ENCODE data around the gene TCERG1. TPM values are rescaled to one million over a fixed set of nuclear protein-coding genes. Genes with fewer than 3 reads are reported as not detected.

Gene TCERG1
- 41.3 TPM for polyA plus RNA-seq

DNA sequence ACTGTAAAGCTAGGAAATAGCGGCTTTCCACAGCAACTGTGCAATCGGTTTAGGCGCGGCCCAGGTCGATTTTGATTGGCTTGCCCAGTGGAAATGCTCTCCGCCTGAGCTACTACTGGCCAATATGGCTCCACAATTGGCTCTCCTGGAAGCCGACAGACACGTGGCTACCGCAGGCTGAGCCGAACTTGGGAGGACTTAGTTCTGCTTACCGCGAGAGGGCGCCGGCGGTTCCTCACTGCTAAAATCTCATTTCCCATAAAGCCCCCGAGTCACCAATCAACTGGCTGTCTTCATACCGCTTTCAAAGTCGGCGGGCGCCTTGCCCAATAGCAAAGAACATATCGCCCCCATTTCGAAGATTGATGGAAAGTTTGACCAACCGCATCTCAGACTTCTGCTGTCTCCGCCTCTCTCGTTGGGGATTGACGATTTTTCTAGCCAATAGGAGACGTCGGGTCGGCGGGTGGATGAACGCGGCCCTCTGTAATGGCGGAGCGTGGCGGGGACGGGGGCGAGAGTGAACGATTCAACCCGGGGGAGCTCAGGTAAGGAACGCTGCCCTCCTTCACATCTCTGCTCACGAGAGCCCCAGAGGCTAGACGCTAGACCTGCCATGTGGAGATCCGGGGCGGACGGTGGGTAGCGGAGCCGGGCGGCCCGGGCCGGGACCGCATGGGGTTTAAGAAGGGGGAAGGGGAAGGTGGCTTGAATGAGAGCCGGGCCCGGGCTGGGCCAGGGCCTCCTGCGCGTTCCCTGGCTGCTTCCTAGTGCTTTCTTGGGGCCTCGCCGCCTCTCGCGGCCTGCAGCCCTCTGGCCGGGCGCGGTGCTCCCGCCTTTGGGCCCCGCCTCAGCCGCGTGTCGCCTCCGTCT lies at the start of gene TCERG1:
Gene TCERG1 (plus strand): TSS at position 473 of the 873 bp plus-strand sequence. CDS start 17 bp downstream, at position 490.
- Mint-ChIP-seq H3K27ac (peak within 1 kb of the TSS; percentile 87 to 99 (median 99)), H3K4me1 (peaks cover 29 to 33% (median 32%) of the 10 kb centered on the region in 3 donors), H3K27me3 (no peaks in the 10 kb centered on the region), H3K9me3 (no peaks in the 10 kb centered on the region), H3K4me3 (peak within 1 kb of the TSS; percentile 90 to 100 (median 98)), H3K36me3 (peaks cover 2% of the 10 kb centered on the region)

DNA sequence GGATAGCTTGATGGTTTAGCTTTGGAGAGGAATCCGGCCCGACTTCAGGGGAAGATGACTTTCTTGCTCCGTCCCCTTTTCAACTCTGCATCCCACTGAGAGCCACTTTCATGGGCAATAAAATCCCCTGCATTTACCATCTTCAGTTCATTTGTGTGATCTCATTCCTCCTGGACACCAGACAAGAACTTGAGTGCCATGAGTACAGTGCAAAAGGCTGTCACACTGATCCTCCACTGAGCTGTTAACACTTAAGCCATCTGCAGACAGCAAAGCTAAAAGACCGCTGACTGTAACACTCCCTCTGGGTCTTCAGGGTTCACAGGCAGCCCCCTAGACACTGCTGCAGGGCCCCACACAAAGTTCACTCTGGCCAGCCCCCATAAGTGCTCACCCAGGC lies 48.3 kb upstream of the TCERG1 start:
- H3K36me3 Mint-ChIP-seq, result peaks cover 1% of the 10 kb centered on the region
- H3K4me1 Mint-ChIP-seq, result no peaks in the 10 kb centered on the region
- H3K27ac Mint-ChIP-seq, result no peak overlapping the region
- H3K27me3 Mint-ChIP-seq, result peaks cover 22% of the 10 kb centered on the region
- H3K9me3 Mint-ChIP-seq, result no peaks in the 10 kb centered on the region
- H3K4me3 Mint-ChIP-seq, result no peak overlapping the region

- Mint-ChIP-seq H3K27me3 (peaks cover 20% of the 10 kb centered on the region), H3K36me3 (peaks cover 1% of the 10 kb centered on the region), H3K9me3 (no peaks in the 10 kb centered on the region), H3K4me3 (no peak overlapping the region), H3K4me1 (no peaks in the 10 kb centered on the region), H3K27ac (no peak overlapping the region)
These were observed 47.7 kb upstream of the TCERG1 start for GRCh38 chr5:146399481-146399880.

DNA sequence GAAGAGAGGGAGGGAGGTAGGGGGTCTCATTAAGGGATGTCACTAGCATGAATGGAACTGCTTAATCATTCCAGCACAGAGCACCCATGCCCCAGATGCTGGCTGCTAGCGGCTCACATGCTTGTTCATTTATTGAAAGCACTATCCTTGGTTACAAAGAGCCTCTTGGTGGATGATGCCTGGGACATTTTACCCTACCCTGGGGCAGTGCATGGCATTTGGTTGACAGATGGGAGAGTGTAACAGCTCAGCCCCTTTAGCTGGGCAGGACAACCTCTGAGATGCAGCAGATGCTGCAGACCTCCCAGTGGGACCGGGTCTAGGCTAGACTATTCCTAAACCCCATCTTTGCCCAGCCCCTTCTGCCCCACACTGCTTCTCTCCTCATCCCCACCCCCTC lies 46.9 kb upstream of the TCERG1 start:
- no peaks in the 10 kb centered on the region for H3K9me3 Mint-ChIP-seq
- H3K36me3 Mint-ChIP-seq, result peaks cover 1% of the 10 kb centered on the region
- H3K4me3 Mint-ChIP-seq, result no peak overlapping the region
- H3K27ac Mint-ChIP-seq, result no peak overlapping the region
- H3K27me3 Mint-ChIP-seq, result peaks cover 15% of the 10 kb centered on the region
- no peaks in the 10 kb centered on the region for H3K4me1 Mint-ChIP-seq

- peaks cover 0 to 2% (median 0%) of the 10 kb centered on the region in 3 donors for H3K9me3 Mint-ChIP-seq
These were observed 46.1 kb upstream of the TCERG1 start for GRCh38 chr5:146401021-146401420.

GRCh38 chr5:146402949-146403348 lies 44.2 kb upstream of the TCERG1 start:
- Mint-ChIP-seq H3K4me3 (no peak overlapping the region), H3K27me3 (peaks cover 16% of the 10 kb centered on the region), H3K36me3 (no peaks in the 10 kb centered on the region), H3K9me3 (peaks cover 0 to 2% (median 0%) of the 10 kb centered on the region in 3 donors), H3K4me1 (no peaks in the 10 kb centered on the region), H3K27ac (no peak overlapping the region)

More at GRCh38 chr5:146401021-146401420, 46.1 kb upstream of the TCERG1 start:
- Mint-ChIP-seq H3K27me3 (peaks cover 16% of the 10 kb centered on the region), H3K36me3 (peaks cover 1% of the 10 kb centered on the region), H3K4me1 (no peaks in the 10 kb centered on the region), H3K27ac (no peak overlapping the region), H3K4me3 (no peak overlapping the region)

DNA sequence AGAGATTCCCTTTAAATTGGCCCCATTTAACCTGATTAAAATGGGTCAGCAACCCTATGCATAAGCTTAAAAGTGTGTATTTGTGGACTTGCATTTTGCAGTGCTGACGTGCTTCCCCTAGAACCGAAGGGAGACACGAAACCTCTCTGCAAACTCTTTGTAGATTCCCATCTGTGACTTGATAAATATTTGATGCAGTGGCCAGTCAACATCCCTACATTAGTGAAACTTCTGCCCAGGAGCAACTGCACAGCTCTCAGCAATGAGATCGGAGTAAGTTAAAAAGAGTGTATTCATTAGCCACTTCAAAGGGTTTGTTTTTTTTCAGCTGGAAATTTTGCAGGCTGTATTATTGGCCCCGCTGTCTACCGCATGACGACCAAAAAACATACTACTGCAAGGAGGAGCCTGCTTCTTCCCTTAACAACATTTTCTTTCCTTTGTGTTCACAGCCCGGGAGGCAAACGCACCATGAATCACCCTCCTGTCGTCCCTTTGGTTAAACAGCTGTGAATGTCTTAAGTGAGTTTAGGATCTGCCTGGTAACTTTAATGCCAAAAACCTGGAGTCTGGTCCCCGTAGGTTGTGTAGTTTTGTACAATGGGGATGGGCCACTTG lies 38.0 kb upstream of the TCERG1 start:
- Mint-ChIP-seq H3K36me3 (no peaks in the 10 kb centered on the region), H3K4me1 (no peaks in the 10 kb centered on the region), H3K9me3 (peaks cover 0 to 2% (median 0%) of the 10 kb centered on the region in 3 donors), H3K27ac (no peak overlapping the region), H3K4me3 (no peak overlapping the region), H3K27me3 (peaks cover 5% of the 10 kb centered on the region)

GRCh38 chr5:146410272-146410671 lies 36.9 kb upstream of the TCERG1 start:
- no peaks in the 10 kb centered on the region for H3K36me3 Mint-ChIP-seq
- H3K9me3 Mint-ChIP-seq, result peaks cover 0 to 2% (median 0%) of the 10 kb centered on the region in 3 donors
- no peaks in the 10 kb centered on the region for H3K4me1 Mint-ChIP-seq
- no peak overlapping the region for H3K27ac Mint-ChIP-seq
- no peak overlapping the region for H3K4me3 Mint-ChIP-seq
- H3K27me3 Mint-ChIP-seq, result peaks cover 5% of the 10 kb centered on the region

GRCh38 chr5:146419696-146420095 lies 27.4 kb upstream of the TCERG1 start:
- no peaks in the 10 kb centered on the region for H3K27me3 Mint-ChIP-seq
- H3K4me1 Mint-ChIP-seq, result no peaks in the 10 kb centered on the region
- H3K27ac Mint-ChIP-seq, result no peak overlapping the region
- peak overlapping the region in 1 of 4 donors; percentile 0 for H3K4me3 Mint-ChIP-seq
- no peaks in the 10 kb centered on the region for H3K36me3 Mint-ChIP-seq
- H3K9me3 Mint-ChIP-seq, result no peaks in the 10 kb centered on the region

DNA sequence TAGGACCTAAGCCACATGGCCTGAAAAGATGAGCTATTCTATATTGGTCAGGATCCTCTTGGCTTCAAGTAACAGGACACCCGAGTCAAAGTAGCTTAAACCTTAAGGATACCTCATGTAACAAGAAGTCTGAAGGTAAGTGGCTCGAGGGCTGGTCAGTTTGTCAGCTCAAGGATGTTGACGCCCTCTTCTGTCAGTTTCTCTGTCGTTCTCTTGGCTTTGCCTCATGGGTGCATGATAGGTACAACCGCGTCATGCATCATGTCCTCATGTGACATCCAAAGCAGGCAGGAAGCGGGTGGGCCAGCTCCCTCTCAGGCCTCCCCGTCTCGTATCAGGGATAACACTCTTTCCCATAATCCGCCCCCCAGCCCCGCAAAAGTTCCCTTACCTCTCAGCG lies 22.1 kb upstream of the TCERG1 start:
- no peak overlapping the region for H3K4me3 Mint-ChIP-seq
- H3K27ac Mint-ChIP-seq, result no peak overlapping the region
- peaks cover 8% of the 10 kb centered on the region for H3K27me3 Mint-ChIP-seq
- H3K36me3 Mint-ChIP-seq, result no peaks in the 10 kb centered on the region
- H3K9me3 Mint-ChIP-seq, result no peaks in the 10 kb centered on the region
- peaks cover 2 to 6% (median 3%) of the 10 kb centered on the region in 3 donors for H3K4me1 Mint-ChIP-seq

DNA sequence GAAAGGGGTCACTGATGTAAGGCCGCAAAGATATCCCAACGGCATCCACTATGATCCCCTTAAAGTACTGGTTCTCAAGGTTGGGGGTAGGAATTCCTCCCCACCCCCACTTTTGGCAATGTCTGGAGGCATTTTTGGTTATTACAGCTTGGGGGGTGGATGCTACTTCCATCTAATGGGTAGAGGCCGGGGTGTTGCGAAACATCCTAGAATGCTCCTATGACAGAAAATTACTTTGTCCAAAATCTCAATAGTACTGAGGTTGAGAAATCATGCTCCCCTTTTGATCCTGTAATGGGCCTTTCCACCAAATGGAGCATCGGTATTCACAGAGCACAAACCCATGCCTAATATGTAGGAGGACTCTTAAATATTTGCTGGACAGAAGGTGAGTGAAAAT lies 20.8 kb upstream of the TCERG1 start:
- Mint-ChIP-seq H3K36me3 (no peaks in the 10 kb centered on the region), H3K4me3 (no peak overlapping the region), H3K27me3 (peaks cover 12% of the 10 kb centered on the region), H3K27ac (no peak overlapping the region), H3K4me1 (peaks cover 2 to 6% (median 3%) of the 10 kb centered on the region in 3 donors), H3K9me3 (peaks cover 0 to 2% (median 0%) of the 10 kb centered on the region in 3 donors)

DNA sequence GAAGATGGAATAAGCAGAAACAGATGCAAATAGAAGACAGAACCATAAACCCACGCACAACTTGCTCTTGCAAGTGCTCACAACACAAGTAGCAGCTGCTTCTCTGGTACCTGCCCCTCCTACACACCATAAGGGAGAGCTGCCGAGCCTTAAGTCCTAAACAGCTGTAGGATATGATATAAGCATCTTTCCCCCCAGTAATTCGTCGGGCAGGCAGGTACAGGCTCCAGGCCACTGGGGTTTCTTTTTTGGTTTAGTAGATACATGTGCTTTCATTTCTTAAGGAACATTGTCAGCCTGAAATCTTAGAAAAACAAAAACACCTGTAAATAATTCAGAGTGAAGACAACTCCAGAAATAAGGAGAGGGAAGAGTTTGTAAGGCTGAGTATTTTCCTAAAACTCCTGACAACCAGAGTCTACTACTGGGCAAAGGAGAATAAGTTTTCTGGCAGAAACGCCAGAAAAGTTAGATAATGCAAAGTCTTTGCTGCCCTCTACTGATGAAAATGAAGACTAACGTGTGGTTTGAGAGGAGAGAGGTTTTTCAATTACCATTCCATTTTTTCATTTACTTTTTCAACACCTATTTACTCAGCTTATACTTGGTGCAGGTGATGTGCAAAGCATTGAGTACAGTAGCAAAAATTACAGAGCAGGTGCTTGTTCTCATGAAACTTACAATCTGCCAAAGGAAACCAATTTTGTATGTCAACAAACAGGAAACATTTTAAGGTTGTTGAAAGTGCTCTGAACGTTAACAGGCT lies 20.1 kb upstream of the TCERG1 start:
- no peaks in the 10 kb centered on the region for H3K36me3 Mint-ChIP-seq
- peak overlapping the region in 1 of 3 donors; percentile 1 for H3K27ac Mint-ChIP-seq
- peaks cover 2 to 6% (median 3%) of the 10 kb centered on the region in 3 donors for H3K4me1 Mint-ChIP-seq
- H3K4me3 Mint-ChIP-seq, result no peak overlapping the region
- peaks cover 12% of the 10 kb centered on the region for H3K27me3 Mint-ChIP-seq
- peaks cover 0 to 2% (median 2%) of the 10 kb centered on the region in 3 donors for H3K9me3 Mint-ChIP-seq

GRCh38 chr5:146427619-146427997 lies 19.5 kb upstream of the TCERG1 start:
- Mint-ChIP-seq H3K27ac (peak overlapping the region in 1 of 3 donors; percentile 1), H3K27me3 (peaks cover 12% of the 10 kb centered on the region), H3K4me1 (peaks cover 2 to 6% (median 3%) of the 10 kb centered on the region in 3 donors), H3K4me3 (no peak overlapping the region), H3K9me3 (peaks cover 0 to 2% (median 2%) of the 10 kb centered on the region in 3 donors), H3K36me3 (no peaks in the 10 kb centered on the region)

GRCh38 chr5:146428658-146429057 lies 18.5 kb upstream of the TCERG1 start:
- Mint-ChIP-seq H3K27ac (no peak overlapping the region), H3K36me3 (no peaks in the 10 kb centered on the region), H3K4me1 (peaks cover 2 to 6% (median 3%) of the 10 kb centered on the region in 3 donors), H3K27me3 (peaks cover 15% of the 10 kb centered on the region), H3K9me3 (peaks cover 0 to 2% (median 2%) of the 10 kb centered on the region in 3 donors), H3K4me3 (no peak overlapping the region)

GRCh38 chr5:146440353-146440752 lies 6.8 kb upstream of the TCERG1 start:
- no peaks in the 10 kb centered on the region for H3K36me3 Mint-ChIP-seq
- H3K27me3 Mint-ChIP-seq, result peaks cover 19% of the 10 kb centered on the region

More at GRCh38 chr5:146440353-146440752, 6.8 kb upstream of the TCERG1 start:
- Mint-ChIP-seq H3K27ac (no peak overlapping the region), H3K4me3 (no peak overlapping the region), H3K9me3 (no peaks in the 10 kb centered on the region), H3K4me1 (no peaks in the 10 kb centered on the region)
